ENCODE measurements around the gene GSAP.

The GSAP gene

GRCh38 chr7:77320714-77321113, 95.4 kb downstream of the GSAP start:
- no peak overlapping the region for H3K4me3 ChIP-seq (ENCODE audit: low read depth, low read length)
- TF ChIP-seq, protein P1, sequence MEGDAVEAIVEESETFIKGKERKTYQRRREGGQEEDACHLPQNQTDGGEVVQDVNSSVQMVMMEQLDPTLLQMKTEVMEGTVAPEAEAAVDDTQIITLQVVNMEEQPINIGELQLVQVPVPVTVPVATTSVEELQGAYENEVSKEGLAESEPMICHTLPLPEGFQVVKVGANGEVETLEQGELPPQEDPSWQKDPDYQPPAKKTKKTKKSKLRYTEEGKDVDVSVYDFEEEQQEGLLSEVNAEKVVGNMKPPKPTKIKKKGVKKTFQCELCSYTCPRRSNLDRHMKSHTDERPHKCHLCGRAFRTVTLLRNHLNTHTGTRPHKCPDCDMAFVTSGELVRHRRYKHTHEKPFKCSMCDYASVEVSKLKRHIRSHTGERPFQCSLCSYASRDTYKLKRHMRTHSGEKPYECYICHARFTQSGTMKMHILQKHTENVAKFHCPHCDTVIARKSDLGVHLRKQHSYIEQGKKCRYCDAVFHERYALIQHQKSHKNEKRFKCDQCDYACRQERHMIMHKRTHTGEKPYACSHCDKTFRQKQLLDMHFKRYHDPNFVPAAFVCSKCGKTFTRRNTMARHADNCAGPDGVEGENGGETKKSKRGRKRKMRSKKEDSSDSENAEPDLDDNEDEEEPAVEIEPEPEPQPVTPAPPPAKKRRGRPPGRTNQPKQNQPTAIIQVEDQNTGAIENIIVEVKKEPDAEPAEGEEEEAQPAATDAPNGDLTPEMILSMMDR (IDR thresholded peaks at IDR 0.05; ENCODE audit: low read depth, low read length) = no peak

DNA sequence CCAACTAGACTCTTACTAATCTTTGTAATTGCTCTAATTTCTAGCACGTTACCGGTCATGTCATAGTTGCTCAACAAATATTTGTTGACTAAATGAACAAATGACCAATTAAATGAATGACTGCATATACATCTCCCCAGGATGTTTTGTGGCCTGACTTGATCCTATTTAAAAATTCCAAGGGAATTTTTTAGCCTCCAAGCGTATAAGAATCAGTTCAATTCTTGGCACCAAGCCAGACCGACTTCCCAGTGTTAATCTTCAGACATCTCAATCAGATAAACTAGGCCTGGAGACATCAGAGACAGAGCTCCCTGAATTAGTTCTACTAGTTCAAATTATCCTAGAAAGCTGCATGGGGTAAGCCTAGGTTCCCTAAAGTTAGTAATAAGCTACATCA, 96.0 kb downstream of the GSAP start:
- H3K4me3 ChIP-seq (ENCODE audit: low read depth, low read length) = no peak overlapping the region
- TF ChIP-seq, protein P1 (IDR thresholded peaks at IDR 0.05; ENCODE audit: low read depth, low read length) = no peak

- no peak overlapping the region for H3K4me3 ChIP-seq (ENCODE audit: low read depth, low read length)
- TF ChIP-seq, protein P1 (IDR thresholded peaks at IDR 0.05; ENCODE audit: low read depth, low read length) = no peak
These were observed 98.1 kb downstream of the GSAP start for GRCh38 chr7:77318019-77318418.

DNA sequence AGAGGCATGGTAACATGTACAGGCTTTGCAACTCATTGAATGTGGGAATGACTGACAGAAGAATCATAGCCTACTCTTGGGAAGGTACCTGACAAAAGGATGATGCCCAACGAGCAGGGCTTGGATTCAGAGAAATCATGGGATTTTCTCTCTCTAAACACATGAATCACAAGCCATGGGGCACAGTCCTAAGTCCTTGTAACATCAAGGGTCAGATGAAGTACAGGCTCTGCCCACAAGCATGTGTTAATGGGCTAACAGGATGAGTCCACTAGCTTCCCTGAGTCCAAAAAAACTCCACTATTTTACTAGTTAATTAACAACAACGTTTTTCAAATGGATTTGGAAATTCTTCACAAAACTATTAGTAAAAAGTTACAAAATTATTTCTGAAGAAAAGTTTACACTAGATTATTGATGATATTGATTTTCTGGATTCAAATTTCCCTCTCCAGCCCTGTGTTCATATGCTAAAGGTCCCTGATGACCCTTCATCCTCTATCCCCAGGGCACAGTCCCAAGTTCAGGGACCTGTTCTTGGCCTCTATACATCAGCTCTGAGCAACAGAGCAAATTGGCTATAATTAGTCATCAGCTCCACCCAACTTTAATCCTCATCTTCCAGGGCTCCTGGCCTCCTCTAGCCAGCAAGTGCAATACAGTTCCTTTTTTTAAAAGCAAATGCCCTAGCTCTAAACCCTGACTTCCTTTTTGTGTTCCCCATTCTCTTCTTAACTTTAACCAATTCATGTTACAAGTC, 99.8 kb downstream of the GSAP start:
- H3K4me3 ChIP-seq (ENCODE audit: low read depth, low read length) = no peak overlapping the region
- TF ChIP-seq, protein P1 (IDR thresholded peaks at IDR 0.05; ENCODE audit: low read depth, low read length) = no peak

DNA sequence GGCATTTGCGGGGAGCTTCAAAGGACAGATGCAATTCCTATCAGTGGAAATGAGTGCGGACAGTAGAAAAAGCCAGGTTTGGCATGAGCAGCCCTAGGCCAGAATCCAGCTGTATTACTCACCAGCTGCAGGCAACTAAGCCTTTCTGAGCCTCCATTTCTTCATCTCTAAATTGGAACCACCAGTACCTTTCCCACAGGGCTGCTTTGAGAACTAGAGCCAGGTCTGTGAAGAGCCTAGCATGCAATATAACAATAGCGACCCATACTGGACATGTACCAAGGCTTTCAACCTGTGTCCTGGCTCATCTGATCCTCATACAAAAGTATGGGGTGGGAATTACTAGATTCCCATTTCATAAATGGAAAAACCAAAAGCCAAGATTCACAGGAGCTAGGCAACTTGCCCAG, 101.0 kb downstream of the GSAP start:
- TF ChIP-seq, protein P1 (IDR thresholded peaks at IDR 0.05; ENCODE audit: low read depth, low read length) = no peak
- H3K4me3 ChIP-seq (ENCODE audit: low read depth, low read length) = no peak overlapping the region

- TF ChIP-seq, protein P1 (IDR thresholded peaks at IDR 0.05; ENCODE audit: low read depth, low read length) = no peak
- H3K4me3 ChIP-seq (ENCODE audit: low read depth, low read length) = no peak overlapping the region
These were observed 102.2 kb downstream of the GSAP start for GRCh38 chr7:77313876-77314480.

DNA sequence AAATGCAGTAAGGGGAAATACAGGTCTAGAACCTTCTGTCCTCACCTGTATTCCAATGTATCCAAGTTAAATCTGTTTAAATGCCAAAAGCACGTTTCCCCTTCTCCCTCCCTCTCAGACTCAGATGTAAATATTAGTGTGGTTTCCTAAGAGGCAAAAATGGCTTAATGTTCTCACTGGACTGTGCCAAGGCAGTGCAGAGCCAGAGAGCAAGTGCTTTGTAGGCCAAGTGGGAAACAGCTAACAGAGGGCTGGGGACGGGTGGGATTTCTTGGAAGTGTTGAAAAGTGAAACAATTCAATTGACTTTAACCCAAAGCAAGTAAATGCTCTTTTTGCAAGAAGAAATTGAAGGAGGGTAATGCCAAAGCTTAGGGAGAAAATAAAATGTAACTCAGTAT, 103.1 kb downstream of the GSAP start:
- TF ChIP-seq, protein P1 (IDR thresholded peaks at IDR 0.05; ENCODE audit: low read depth, low read length) = no peak
- H3K4me3 ChIP-seq (ENCODE audit: low read depth, low read length) = no peak overlapping the region
